GM18861 (cell line): ENCODE data around the gene DYNLL2.
"Not testable (repeated sequence)": the region's sequence is repeated elsewhere in the genome, so short reads cannot be mapped to it uniquely, and the experiment has no call there.

Experiments
- ATAC-seq: cut with Tn5 transposase; IDR thresholded peaks from one replicate; pipeline ENCODE4 v1.9.1; 2021; ENCODE audit not compliant: unreplicated experiment

The DYNLL2 gene

DNA sequence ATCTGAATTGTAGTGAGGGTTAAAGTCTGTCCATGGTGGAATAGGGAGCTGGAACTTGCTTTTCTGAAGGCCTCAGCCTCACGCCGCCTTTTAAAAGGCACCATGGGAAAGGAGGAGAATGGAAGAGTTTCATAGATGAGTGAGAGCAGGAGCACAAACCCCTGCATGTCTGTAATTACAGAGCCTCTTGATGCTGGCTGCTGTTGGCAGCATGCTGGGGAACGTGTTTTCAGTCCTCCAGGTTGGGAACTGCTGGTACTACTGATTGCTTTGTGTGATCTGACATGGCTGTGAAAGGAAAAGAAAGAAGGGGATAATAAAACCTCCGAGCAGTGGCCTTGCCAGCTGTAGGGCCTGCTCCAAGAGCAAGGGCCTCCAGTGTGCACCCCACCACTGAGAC lies 16.8 kb upstream of the DYNLL2 start:
- ATAC-seq = no peak

DNA sequence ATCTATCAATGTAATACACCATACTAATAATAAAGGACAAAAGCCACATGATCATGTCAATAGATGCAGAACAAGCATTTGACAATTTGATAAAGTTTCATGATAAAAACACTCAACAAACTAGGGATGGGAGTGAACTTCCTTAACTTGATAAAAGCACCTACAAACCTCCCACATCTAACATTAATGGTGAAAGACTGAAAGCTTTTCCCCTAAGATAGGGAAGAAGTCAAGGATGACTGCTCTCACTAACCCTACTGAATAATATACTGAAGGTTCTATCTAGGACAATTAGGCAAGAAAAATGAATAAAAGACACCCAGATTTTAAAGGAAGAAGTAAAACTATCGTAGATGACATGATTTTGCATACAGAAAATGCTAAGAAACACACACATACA lies 10.4 kb upstream of the DYNLL2 start:
- ATAC-seq = no peak

DNA sequence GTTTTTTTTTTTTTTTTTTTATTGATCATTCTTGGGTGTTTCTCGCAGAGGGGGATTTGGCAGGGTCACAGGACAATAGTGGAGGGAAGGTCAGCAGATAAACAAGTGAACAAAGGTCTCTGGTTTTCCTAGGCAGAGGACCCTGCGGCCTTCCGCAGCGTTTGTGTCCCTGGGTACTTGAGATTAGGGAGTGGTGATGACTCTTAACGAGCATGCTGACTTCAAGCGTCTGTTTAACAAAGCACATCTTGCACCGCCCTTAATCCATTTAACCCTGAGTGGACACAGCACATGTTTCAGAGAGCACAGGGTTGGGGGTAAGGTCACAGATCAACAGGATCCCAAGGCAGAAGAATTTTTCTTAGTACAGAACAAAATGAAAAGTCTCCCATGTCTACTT lies 10.0 kb upstream of the DYNLL2 start:
- ATAC-seq = not testable (repeated sequence)

DNA sequence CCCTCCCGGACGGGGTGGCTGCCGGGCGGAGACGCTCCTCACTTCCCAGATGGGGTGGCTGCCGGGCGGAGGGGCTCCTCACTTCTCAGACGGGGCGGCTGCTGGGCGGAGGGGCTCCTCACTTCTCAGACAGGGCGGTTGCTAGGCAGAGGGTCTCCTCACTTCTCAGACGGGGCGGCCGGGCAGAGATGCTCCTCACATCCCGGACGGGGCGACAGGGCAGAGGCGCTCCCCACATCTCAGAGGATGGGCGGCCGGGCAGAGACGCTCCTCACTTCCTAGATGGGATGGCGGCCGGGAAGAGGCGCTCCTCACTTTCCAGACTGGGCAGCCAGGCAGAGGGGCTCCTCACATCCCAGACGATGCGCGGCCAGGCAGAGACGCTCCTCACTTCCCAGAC lies 8.8 kb upstream of the DYNLL2 start:
- ATAC-seq = not testable (repeated sequence)

DNA sequence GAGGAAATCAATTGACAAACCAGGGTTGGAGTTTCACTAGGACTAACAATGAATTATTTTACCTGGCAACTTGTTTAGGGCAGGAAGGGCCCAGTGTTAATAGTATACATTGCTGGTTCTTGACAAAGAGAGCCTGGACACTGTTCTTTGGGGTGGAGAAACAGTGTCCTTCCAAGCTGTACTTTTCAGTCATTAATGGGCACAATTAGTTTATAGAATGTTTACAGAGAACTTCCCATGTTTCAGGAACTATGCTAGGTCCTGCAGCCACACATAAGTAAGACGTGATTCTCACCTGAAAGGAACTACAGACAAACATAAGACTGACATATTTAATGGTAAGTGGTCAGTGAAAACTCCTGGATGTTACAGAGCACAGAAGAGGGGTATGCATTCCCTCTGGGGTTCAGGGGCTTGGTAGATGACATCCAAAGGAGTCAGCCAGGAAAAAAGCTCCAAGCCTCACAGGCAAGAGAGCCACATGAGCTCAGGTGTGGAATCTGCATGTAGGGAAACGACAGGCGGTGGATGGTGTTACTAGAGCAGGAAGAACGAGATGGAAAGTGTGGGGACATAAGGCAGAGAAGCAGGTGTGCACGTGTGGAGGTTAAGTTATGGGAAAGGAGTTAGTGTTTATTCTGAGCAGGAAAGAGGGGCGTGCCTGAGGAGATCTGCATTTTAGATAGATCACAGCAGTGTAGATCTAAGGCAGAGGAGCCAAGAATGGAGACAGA lies 3.8 kb upstream of the DYNLL2 start:
- ATAC-seq = no peak

DNA sequence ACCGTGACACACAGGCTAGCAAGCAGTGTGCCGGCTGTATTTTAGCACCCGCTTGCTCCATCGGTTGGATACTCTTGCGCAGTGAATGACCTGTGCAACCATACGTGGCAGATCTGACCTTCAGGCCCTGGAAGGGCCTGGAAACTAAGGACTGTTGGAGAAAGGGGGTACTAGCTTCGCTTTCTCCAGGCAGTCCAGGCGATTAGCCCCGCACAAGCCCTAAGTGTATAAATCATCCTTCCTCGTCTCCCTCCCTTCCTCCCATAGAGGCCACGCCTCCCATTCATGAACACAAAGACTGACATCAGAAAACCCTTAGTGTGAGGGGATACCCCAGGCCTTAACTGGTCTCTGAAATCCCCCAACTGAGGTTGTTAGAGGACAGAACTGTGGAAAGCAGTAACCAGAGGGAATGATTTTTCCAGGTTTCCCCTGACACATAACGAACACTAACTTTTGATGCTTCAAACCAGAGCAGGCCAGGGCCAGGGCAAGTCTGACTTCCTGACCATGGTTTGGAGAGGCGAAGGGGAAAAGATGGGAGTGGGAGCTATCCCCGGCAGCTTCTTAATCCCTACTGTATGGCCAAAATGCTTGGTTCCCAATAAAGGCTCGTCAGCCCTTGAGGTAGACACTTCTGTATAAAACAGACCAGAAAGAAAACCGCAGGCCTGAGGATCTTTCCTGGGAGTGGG lies 1.4 kb upstream of the DYNLL2 start:
- no peak for ATAC-seq

DNA sequence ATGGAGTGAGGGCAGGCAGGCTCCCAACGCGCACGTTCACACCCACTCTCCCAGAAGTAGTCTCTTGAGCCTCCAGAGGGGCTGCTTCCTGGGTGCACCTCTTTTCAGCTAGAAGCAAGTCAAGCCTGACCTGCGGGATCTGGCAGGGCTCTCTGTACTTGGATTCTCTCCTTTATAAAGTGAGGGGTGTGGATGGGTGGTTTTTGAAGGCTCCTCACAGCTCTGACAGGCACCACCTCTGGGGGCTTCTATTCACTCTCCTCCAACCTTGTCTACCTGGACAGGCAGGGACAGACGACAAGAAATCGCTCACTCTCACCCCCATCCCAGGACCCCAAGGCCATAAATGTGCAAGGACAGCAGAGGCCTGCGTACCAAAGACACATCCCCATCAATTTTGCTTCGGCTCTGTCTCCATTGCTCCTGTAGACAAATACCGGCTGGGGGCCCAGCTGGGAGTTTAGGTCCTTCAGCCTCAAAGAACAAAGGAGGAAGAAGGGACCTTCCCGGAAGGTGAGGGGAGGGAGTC lies 814 bp upstream of the DYNLL2 start:
- ATAC-seq = no peak

DNA sequence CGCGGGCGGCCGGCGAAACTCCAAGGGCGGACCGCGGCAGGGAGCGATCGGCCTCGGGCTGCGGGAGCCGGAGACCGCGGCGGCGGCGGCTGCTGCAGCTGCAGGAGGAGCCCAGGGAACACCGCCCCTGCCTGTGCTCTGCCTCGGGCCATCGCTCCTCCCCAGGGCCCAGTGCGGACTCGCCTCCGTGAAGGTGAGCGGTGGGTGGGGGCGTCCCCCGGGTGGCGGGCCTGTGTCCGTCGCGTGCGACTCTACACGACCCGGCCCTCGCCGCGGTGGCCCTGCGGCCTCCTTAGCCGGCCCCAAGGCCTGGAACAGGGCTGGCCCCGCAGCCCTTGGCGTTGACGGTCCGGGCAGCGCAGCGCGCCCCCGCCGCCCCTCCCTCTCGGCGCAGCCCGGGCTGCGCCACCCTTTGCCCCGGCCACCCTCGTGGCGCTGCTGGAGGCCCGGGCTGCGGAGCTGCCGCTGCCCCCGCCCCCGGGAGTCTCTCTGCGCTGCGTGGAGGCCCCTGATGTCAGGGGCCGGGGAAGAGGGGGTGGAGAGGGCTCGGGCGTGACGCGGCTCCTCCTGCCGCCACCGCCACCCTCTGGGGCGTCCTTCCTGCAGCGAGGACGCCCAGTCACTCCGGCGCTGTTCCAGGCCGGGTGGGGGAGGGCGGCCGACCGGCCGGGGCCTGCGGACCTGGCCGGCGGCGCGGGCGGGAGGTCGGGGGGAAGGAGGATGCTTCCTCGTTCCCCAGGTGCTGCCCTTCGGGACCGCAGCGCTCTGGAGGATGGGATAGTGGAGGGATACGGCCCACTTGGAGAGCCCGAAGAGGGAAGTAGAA lies 485 bp downstream of the DYNLL2 start:
- peak; percentile 34 for ATAC-seq

DNA sequence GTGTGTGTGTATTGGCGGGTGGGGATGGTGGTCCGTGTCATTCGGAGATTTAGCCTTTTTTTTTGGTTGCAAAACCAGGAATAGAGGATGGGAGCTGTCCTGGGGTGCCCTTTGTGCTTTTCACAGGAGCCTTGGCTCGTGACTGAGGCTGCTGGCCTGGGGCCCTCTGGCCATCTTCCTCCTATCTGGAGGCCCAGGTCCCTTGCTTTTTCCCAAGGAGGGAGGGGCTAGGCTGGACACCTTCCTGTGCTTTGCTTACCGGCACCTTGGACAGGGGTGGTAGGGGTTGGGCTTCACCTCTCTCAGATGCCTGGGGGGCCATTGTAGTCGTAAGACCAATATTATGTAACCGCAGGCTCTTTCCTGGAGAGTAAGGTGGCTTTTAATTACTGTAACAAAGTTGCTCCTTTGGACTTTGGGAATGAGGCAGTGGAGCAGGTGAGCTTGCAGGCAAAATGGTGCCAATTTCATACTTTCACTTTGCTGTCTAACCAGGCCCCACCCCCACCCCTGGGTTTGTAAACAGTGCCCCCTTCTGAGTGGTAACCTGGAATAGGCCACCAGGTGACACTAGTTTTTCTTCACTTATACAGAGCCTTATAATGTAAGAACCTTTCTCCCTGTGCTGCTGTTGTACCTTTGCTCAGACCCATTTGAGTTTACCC lies 1.2 kb downstream of the DYNLL2 start:
- no peak for ATAC-seq

DNA sequence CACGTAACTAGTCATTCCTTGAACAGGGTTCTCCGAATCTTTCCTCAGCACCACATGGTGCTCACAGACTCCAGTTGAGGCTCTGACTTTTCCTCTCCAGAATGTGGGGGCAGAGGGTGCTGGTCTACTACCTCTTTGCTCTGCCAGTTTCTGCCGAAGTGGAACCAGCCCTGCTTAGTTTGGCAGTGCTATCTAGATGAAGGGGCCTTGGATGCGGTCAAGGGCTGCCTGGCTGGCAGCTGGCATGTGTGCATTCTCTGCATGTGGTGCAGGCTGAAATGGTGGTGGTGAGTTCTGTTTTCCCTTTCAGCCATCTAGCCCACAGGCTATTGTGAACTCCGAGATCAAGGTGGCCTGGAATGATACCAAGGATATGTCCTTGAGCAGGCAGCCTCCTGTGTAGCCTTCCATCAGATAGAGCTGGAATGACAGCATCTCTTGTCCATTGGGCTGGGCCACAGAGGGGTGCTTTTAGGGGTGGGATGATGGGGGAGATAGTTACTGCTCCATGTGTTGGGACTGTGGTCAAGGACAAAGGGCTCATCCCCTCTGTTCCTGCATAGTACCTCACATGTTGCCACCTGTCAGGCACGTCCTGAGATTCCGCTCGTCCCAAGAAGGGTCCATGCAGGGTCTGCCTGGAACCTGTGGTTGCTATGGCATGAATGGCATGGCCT lies 2.0 kb downstream of the DYNLL2 start:
- no peak for ATAC-seq

DNA sequence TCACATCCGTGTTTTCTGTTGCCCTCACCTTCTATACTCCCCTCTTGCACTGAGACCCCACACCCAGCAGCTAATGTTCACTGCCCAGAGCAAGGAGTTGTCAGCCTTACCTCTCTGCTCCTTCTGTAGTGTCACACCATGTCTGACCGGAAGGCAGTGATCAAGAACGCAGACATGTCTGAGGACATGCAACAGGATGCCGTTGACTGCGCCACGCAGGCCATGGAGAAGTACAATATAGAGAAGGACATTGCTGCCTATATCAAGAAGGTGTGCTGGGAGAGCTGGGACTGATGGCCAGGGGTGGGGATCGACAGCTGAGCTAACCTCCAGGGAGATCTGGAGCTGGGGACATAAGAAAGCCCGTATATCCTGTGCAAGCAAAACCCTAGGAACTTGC lies 3.7 kb downstream of the DYNLL2 start:
- no peak for ATAC-seq

DNA sequence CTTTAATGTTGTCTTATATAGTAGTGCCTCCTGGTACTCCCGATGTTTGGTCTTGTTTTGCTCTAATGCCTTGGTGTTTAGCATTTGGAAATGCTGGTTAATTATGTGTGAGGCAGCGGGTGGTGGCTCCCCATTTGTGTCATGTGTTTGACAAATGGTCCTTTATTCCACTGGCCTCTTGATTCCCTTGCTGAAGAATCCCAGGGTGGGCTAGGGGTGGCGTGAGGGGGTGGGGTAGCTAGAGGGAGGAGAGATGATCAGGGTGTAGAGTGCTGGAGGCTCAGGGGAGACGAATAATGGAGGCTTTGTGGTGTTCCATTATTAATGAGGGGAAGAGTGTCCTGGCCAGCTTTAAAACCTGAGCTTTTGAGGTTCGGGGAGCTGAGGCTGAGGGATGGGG lies 5.4 kb downstream of the DYNLL2 start:
- ATAC-seq = no peak

DNA sequence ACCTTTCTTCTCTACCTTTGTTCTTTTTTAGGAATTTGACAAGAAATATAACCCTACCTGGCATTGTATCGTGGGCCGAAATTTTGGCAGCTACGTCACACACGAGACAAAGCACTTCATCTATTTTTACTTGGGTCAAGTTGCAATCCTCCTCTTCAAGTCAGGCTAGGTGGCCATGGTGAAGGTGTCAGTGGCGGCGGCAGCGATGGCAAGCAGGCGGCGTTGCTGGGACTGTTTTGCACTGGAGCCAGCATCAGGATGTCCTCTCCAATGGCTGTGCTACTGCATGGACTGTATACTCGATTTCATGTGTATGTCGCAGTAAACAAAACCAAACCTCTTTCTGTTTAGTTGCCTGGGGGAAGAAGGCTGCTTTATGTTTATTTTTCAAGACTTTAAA lies 5.9 kb downstream of the DYNLL2 start:
- ATAC-seq = no peak

DNA sequence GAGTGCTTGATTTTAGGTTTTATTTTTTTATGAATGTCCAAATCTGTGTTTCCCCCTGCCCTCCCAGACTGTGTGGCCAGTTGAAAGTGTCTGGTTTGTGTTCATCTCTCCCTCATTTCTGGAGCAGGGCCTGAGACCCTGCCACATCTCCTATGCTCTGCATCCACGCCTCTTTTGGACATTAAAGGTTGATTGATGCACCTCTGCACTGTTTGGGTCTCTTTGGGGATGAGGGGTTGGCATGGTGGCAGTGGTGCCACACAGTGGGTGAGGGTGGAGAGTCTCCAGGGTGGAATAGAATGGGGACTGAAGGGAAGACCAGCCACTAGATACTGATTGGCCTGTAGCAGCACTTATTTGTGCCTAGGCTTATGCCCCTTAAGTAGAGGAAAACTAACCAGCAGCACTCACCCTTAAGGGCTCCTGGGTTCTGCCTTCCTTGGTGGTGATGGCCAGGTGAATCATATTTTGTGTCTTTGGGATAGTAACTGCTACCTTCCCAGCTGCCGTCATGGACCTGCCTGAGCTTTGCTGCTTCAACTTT lies 7.9 kb downstream of the DYNLL2 start:
- no peak for ATAC-seq

DNA sequence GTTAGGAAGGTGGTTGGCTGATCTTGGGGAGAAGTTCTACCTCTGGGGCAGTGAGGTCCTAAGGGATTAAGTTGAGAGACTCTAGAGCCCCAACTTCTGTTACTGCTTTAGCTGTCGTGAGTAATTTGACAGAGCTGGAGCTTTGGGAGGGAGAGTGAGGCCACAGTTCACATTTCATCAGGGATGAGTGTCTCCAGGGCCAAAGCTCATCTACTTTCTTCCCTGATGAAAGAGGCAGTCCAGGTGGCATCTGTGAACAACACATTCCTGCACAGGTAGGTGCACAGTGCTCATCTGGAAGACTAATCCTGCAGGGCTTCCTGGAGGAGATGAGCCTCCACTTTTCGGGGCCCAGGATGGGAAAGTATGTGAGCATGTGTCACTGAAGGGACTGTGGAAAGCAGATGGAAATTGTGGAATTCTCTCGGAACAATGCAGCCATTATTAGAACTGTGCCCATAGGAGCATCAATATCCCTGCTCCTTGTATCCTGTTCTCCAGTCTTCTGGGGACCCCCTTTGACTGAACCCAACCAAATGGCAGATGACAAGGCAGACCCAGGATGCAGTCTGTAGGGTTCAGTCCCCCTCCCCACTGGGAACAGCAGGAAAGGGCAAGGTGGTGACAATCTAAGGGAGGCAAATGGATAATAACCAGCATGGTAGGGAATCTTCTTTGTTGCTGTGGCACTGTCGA lies 9.0 kb downstream of the DYNLL2 start:
- ATAC-seq = no peak

DNA sequence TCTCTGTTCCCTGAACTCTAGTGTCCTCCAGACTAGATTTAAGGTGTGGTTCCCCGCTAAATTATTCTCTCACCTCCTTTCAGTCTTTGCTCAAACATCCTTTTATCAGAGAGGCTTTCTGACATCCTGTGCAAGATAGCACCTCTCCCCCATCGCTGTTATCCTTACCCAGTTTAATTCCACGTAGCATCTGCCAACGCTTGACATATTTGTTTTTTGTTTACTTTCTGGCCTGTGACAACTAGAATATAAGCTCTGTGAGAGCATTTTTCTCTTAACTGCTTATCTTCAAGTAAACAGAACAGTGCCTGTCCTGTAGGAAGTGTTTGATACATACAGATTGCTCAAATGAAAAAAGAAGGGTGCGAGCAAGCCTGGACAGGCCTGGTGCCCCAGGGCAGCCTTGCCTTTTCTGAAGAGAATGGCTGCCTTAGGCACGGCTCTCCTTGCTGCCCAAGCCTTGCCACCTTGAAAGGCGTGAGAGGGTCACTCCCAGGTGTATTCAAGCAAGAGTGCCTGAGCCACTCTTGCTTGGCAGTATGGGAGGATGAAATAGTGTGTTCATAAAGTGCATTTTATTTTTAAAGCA lies 9.7 kb downstream of the DYNLL2 start:
- ATAC-seq = no peak

DNA sequence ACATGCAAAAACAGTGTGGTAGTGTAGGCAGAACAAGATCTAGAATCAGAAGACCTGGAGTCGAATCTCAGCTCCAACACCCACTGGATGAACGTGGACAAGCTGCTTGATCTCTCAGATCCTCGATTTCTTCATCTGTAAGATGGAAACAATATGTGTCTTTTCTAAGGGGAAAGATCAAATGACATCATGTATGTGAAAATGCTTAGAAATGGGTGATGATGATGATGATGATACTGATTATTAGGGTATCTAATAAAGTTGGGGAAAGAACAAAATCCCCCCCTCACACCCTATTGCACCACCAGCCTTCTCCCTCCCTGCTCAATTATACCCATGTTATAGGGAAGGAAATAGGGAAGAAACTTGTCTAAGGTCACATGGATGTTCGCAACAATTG lies 10.9 kb downstream of the DYNLL2 start:
- no peak for ATAC-seq

DNA sequence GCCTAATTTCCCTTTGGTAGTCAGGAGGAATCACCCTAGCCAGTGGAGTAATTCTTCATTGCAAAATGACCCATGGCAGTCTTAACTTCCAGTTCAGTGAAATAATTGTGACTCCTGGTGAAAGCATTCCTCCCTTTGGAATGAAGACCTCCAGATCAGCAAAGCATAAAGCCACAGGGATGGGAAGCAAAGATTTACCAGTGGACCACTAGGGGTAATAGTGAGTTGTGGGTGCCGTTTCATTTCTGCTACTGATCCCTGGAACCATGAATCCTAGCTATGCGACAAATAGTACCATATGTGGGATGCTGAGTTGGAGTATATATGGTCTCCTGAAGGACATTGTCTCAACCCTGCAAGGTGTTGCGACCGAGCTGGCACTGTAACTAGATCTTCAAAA lies 13.7 kb downstream of the DYNLL2 start:
- ATAC-seq = no peak

DNA sequence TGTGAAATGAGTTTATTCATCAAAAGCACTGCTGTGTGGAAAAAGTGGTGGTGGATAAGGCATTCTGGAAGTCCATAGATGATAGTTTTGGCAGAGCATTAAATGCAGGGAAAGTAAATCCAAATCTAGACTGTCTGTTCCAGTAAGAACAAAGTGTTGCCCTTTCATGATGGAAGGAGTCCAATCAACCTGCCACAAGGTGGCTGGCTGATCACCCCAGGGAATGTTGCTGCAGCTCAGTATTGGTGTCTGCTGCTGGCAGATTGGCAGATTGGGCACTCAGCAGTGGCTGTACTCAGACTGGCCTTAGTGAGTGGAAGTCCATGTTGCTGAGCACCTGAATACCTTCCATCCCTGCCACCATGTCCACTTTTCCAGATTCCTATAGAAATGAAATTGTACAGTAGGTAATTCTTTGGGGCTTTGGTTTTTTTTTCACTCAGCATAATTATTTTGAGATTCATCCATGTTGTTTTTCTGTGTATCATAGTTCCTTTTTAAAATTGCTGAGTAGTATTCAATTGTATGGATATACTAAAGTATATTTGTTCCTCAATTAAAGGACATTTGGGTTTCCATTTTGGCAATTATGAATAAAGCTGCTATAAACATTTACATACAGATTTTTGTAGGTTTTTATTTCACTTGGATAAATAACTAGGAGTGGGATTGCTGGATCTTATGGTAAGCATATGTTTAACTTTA lies 14.3 kb downstream of the DYNLL2 start:
- ATAC-seq = no peak
